Superior temporal gyrus (tissue), 1 donor: ENCODE data around the gene SFXN3.

Experiments used
- DNase-seq: peaks from one replicate; pipeline ENCODE4 v3.0.0-alpha.2; 2016; ENCODE audit errors: extremely low spot score

The SFXN3 gene, protein sequence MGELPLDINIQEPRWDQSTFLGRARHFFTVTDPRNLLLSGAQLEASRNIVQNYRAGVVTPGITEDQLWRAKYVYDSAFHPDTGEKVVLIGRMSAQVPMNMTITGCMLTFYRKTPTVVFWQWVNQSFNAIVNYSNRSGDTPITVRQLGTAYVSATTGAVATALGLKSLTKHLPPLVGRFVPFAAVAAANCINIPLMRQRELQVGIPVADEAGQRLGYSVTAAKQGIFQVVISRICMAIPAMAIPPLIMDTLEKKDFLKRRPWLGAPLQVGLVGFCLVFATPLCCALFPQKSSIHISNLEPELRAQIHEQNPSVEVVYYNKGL

DNA sequence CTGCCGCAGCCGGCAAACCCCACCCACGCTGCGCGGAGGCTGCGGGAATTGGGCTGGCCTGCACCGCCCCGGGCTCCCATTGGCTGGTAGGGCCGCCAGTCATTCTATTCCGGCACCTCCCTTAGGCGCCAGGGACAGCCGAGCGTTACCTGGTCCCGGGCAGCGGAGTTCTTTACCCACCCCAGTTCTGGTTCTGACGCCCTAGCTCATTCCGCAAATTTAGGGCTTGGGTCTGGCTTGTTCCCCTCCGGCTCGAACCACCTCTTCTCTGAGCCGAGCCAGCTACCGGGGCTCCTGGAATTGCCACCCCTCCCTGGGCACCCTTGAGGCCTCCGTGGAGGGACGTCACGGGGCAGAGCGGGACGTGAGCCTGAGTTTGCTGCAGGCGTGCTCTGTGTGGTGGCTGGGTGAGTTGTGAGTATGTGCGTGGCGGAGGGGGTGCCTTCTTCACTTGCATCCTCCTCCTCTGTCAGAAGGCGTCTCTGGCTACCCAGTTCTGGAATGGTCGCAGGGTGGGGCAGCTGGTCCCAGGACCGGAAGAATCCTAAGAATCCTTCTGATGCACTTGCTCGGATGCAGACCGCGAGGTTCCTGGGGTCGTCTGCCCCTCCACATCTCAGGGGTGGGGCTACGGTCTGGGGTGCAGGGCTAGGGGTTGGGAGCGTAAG lies at the start of gene SFXN3, which contains the start of gene PDZD7:
Gene SFXN3, plus strand, starts transcription at position 107 of the 668 bp plus-strand sequence. CDS start 3,461 bp downstream, outside the sequence.
Gene PDZD7, minus strand, starts transcription at position 2 of the 668 bp plus-strand sequence. CDS start 910 bp downstream, outside the sequence.
- peak; percentile 97 for DNase-seq

DNA sequence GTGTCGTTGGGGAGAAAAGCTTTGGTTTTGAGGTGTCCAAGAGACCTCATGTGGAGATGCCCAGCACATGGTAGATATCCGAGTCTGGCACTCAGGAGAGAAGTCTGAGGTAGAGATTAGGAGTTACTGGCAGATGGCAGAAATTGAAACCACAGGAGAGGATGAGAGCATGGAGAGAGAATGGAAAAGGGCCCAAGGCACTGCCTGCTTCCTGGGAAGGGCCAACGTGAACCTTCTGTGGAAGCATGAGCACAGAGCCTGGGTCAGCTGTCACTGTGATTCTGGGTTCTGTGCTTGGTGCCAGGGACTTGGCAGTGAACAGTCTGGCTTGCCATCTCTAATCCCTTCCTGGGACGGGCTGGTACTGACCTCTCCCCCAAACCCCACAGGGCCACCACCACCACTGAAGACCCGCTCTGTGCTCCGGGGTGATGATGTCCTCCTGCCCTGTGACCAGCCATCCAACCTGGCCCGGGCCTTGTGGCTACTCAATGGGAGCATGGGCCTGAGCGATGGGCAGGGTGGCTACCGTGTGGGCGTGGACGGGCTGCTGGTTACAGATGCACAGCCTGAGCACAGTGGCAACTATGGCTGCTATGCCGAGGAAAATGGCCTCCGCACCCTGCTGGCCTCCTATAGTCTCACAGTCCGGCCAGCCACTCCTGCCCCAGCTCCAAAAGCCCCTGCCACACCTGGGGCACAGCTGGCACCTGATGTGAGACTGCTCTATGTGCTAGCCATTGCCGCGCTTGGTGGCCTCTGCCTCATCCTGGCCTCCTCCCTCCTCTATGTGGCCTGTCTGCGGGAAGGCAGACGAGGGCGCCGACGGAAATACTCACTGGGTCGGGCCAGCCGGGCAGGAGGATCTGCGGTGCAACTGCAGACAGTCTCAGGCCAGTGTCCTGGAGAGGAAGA lies 47.9 kb upstream of the SFXN3 start:
- DNase-seq = no peak

DNA sequence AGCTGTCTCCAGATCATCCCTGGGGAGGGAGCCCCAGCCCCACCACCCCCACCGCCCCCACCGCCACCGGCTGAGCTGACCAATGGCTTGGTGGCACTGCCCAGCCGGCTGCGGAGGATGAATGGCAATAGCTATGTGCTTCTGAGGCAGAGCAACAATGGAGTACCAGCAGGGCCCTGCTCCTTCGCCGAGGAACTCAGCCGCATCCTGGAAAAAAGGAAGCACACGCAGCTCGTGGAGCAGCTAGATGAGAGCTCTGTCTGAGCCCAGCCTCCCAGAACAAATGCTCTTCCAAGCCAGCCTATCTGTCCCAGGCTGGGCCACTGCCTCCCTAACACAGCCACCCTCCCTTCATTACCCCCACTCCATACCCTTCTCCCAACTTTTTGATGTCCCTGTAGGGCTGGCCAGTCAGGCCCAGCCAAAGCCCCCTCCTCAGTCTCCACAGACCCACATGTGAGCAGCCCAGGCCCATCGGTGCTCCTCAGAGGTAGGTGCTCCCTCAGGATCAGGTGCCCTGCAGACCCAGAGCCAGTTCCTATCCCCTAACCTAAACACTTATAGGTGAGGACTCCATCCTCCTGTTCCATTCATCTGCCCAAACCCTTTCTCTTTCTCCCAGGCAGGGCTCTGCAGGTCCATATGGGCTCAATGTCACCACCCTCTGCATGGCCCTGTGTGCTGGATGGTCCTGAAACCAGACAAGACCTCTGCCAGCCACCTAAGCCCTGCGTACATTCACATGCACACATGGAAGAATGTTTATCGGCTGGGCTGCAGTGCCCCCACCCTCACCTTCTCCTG lies 47.0 kb upstream of the SFXN3 start:
- DNase-seq = no peak

DNA sequence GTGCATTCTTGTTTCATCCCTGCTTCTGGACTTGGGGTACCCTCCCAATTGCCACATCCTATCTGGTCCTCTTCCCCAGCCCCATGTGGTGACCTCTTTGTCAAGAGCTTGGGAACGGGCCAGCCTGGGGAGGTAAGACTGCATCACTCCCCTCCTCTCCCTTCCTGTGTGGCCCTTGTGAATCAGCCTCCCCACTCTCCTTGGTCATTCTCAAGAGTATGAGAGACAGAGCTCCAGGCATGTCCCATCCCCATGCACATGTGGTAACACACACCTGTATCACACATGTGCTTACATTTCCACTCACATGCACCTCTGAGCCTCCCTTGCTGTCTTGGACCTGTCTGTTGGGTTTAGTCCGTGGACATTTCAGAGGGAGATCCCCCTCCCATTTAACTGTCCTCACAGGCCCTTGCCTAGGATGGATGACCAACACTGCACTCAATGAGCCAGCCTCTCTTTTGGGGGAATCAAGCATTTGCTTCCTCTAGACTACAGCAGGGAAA lies 46.3 kb upstream of the SFXN3 start:
- DNase-seq = no peak

DNA sequence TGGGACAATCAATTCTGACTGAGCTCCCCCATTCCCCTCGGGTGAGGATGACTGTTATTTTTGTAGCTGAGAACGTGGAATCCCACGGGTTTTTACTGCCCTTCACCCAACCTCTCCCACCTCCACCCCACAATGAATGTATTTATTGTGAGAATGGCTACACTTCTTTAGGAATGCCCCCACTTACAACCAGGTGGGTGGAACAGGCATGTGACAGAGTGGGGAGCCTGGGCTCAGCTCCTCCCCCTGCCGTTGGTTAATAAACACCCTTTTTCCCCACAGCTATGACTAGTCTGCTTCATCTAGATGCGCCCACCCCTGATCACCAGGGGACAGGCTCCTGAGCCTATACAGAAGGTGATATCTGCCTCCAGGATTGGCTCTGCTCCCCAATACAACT lies 45.7 kb upstream of the SFXN3 start:
- DNase-seq = no peak

DNA sequence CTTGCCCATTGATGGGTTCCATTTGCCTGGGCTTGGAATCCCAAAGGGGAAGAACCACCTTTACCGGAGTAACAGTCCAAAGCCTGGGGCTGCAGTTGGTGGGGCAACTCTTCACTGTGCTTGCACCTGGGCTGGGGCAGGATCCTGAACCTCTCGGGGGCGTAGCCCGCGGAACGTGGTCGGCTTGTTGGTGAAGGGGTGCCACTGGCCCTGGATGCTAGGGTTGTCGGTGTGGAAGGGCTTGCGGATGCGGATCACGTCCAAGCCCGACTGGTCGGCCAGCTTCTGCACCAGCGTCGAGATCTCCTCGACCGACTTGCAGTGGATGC lies 44.4 kb upstream of the SFXN3 start:
- DNase-seq = no peak

DNA sequence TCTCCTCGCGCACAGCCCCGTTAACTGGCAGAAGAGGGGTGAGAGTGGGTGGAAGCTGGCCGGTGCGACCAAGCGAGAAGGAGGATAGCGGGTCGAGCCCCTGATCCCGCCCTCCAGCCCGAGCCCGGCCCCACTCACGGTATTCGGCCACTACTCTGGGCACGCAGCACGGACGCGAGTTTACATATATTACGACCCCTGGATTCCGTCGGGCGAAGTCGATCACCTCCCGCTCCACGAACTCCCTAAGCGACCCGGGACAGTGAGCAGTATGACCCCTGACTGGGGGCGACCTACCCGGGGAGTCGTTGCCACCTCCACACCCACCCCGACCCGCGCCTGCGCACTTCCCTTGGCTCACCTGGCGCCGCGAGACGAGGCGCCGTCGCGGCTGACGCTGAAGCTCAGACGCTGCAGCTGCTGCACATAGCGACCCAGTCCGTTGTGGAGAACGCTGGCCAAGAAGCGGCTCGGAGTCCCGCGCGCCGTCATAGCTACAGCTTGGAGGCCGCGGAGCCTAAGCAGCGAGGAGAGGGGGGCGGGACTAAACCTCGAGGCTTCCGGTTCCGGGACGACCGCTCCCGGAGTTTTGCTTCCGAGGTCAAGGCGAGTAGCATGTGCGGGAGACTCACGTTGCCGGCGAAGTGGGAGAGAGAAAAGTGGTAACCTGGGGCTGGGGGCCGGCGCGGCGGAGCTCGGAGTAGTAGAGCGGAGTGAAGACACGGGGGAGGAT lies 43.9 kb upstream of the SFXN3 start, which contains the start of the genes MRPL43 and TWNK:
Gene MRPL43, minus strand, starts transcription at position 546 of the 733 bp plus-strand sequence. Its CDS starts 54 bp downstream, at position 492.
Gene TWNK, plus strand, starts transcription at position 592 of the 733 bp plus-strand sequence. CDS start 668 bp downstream, outside the sequence.
- DNase-seq = peak; percentile 93

DNA sequence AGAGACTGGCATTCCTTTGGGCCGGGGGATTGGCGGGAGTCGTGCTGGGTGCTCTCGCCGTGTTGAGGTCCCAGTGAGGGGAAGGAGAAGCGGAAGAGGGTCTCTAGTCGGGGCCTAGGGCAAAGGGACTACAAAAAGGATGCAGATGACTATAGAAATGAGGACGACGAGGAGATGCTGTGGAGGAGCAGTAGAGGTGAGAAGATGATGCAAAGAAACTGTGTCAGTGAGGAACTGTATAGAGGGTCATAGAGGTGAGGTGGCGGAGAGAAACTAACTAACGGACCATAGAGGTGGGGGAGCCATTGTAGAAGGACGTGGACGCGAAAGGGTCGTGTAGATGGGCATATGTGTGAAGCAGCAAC lies 43.4 kb upstream of the SFXN3 start:
- DNase-seq = no peak

DNA sequence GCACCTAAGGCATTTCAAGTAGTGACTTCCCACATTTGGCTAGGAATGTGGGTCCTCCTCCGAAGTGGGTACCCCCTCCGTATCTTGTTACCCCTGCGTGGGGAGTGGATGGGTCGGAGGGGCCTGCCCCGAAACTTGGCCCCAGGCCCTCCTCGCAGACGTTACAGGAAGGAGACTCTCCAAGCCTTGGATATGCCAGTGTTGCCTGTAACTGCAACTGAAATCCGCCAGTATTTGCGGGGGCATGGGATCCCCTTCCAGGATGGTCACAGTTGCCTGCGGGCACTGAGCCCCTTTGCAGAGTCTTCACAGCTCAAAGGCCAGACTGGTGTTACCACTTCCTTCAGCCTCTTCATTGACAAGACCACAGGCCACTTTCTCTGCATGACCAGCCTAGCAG lies 42.9 kb upstream of the SFXN3 start:
- no peak for DNase-seq

DNA sequence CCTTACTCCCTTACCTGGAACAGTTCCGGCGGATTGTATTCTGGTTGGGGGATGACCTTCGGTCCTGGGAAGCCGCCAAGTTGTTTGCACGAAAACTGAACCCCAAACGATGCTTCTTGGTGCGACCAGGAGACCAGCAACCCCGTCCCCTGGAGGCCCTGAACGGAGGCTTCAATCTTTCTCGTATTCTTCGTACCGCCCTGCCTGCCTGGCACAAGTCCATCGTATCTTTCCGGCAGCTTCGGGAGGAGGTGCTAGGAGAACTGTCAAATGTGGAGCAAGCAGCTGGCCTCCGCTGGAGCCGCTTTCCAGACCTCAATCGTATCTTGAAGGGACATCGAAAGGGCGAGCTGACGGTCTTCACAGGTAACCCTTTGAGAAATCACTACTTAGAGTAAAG lies 41.9 kb upstream of the SFXN3 start:
- no peak for DNase-seq

DNA sequence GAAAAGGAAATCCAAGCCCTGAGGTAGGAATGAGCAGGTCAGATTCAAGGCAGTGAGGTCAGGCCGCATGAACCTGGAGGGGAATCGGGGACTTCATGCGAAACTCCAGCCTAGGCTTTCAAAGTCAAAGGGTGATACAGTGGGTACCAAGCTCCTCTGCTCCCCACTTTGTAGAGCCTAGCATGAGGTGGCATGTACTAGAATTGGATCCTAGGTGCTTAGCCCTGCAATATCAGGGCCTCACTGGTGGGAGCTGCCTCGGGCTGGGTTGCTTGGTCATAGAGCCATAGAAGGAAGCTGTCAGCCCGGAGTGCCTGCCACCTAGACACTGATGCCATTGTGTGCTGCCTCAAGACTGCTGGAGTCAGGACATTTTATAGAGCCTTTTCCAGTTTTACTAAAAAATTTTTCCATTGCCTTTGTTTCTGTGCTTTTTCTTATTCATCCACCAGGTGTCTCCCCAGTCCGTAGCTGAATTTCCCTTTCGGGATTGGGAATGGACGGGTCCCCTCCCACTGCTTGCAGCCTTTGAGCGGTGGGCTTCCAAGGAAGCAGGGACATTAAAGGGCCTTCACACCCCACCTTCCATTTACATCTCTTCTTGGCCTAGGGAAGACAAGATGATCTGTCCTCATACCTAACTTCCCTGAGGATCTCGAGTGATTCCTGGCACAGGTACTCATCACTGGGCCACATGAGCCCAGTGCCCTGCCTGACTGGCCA lies 36.9 kb upstream of the SFXN3 start:
- peak; percentile 90 for DNase-seq

DNA sequence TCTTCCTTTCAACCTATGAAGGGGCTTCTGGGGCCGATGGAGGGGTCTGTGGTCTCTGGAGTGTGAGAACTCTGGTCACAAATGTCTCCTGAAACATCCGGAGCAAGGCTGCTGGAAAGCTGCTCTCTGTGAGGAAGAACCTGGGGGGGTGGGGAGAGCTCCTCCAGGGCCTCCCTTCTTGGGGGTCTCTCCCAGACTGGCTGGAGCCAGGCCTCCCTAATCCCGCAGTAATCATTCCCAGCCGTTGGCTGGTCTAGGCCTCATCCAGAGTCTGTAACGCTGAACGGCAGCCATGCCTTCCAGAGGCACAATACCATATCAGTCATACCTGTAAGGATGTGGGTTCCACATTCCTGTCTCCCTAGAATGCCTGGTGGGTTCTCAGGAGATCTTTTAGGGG lies 35.9 kb upstream of the SFXN3 start:
- no peak for DNase-seq

DNA sequence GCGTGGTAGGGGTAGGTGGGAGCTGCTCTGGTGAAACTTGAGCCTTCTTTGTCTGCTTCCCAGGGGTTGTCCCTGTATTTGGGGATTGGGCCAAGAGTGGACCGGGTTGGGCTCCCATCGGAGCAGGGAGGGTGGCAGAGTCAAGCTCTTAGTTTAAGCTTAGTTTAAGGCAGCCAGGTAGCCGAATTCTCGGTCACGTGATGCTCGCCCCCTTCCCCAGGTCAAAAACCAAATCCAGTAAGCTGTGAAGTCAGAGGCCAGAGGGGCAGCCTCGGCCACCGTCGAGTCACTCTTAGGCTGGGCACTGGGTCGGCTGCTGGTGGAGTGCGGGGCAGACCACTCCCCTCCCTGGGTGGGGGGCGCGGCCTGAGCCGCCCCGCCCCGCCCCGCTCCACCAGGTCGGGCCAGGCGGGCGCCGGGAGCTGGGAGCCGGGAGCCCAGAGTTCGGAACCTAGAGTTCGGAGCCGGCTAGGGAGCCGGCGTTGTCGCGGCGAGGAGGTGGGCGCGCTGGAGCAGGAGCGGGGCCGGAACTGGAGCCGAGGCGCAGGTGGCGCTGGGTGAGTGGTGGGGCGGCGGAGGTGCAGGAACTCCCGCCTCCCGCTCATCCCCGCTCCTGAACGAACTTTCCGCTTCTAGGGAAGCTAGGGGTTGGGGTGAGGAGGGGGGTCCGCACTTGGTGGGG lies 34.2 kb upstream of the SFXN3 start:
- DNase-seq = no peak

DNA sequence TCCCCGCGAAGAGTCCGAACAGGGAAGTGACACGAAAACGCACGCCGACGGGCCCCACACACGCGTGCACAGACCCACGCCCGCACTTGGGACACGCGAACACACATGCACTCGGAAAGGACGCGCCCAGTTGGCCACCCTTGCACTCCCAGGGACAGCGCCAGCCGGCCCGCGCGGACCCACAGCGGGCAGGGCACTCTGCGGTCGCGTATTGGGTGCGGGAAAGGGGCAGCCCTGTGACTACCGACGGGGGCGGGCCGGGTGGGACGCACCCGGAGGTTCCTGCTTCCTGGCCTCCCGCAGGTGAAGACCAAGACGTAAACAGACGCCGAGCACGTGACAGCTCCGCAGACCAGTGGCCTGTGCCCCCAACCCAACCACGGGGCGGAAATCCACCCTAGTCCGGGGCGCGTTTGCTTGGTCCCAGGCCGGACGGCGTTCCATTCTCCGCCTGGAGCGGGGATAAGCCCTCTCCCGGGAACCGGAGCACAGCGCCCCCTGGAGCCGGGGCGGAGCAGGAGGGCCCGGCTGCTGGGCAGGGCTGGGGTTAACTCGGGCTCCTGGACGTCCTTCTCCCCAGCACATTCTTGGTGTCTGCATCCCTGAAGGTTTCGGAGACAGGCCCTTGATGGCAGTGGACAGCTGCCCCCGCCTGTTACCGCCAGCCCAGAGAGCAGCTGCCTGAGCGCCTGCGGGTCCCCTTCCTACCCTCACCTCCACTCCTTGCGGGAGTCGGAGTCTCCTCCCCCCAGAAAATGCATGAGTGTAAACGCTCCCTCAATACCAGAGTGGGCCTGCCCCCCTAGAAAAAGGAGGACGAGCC lies 33.5 kb upstream of the SFXN3 start:
- peak; percentile 72 for DNase-seq

DNA sequence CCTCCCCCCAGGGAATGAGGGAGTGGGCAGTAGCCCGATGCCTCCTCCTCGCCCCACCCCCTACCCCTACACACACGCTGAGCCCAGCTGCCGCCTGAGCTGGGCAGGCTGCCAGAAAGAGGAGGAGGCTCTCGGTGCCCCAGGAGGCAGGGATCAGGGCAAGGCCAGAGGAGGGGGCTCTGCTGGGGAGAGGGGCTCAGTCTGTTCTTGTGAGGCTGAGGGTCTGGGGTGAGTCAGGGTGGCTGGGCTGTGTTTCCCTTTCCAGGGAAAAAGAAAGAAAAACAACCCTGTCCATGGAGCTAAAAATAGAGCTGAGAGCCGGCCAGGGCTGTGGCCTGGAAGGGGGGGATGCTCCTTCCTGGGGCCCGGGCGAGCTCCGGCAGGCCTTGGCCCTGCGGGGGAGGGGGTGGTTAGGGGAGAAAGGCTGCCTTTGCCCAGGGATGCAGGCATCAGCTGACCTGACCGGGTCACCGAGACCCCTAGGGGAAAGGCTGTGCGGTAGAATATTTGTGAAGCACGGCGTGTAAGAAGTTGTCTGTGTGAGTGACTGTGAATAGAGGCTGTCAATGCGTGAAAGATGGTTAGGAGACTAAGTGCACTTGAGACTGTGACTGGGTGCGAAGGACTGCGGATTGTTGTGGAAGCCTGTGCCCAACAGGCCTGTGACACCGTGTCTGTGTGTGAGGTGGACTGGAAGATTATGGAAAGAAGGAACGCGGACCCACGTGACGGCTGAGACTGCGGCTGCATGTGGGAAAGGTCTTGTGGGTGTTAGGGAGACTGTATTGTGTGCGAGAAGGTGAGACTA lies 32.6 kb upstream of the SFXN3 start:
- DNase-seq = peak; percentile 90

DNA sequence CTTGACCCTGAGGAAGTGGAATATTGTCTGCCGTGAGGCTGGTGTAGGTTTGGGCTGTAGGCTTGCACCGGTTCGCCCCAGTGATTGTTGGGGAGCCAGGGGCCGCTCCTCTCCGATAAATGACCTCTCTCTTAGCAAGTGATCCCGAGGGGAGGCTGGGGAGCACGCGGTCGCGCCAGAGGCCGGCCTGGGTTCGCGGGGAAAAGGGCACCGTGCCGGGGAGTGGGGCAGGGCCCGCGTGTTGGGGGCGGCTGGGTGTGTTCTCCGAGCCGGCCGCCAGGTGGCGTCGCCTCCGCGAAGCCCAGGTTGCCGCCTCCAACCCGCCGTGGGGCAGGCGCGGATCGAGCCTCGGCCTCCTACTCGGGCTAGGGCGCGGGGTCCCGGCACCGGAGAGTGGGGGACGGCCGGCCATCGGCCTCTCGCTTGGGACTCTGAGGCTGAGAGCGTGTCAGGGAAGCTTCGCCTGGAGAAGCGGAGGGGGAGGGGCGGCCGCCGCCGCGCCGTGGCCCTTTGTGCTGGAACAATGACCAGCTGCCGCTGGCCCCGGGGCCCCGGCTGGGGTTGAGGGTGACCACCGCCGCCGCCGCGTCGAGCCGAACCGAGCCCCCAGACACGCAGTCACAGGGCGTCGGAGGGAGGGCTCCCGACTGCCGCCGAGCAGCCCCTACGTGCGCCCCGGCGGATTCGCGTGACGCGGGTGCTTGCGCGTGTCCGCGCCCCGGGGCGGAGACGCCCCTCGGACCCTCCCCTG lies 31.9 kb upstream of the SFXN3 start:
- peak; percentile 83 for DNase-seq

DNA sequence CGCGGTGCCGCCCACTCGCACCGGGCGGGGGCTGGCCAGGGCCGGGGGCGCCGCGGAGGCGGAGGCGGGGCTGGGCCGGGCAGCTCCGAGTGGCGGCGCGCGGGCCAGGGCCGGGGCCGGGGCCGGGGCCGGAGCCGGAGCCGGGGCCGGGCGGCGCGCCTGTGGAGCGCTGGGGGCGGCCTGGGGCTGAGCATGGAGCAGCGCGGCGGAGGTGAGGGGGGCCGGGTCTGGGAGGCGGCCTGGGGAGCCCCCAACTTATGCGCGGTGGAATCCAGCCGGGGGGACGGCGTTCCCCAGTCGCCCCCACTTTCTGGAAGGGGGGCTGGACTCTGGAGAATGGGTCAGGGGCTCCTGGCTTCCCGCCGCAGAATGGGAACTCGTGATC lies 31.3 kb upstream of the SFXN3 start, which contains the start of gene LZTS2:
Gene LZTS2, plus strand, starts transcription at position 67 of the 385 bp plus-strand sequence. CDS start 2,731 bp downstream, outside the sequence.
- no peak for DNase-seq
